Retinal pigment epithelial cell (primary cell): ENCODE data around the gene CORO1C.
"Not testable (repeated sequence)": the region's sequence is repeated elsewhere in the genome, so short reads cannot be mapped to it uniquely, and the experiment has no call there.

ENCODE experiments used
- DNase-seq: peaks from one replicate; pipeline ENCODE4 v3.0.0-alpha.2; 2010; ENCODE audit warnings: low read depth
- H3K4me3 ChIP-seq: 2 replicates; pipeline ENCODE4 v1.5.1; 2011; ENCODE audit warnings: mild to moderate bottlenecking, low read length, control low read depth, moderate library complexity
- CTCF ChIP-seq: conservative IDR thresholded peaks from 2 replicates; pipeline ENCODE4 v1.5.1; 2011; ENCODE audit warnings: low read depth, low read length, control low read depth, inconsistent platforms

The CORO1C gene

GRCh38 chr12:108752387-108752786 lies 21.1 kb upstream of the CORO1C start:
- peak; percentile 91 for DNase-seq
- no peak for TF ChIP-seq CTCF
- H3K4me3 ChIP-seq, result no peak overlapping the region

GRCh38 chr12:108751821-108752220 lies 20.5 kb upstream of the CORO1C start:
- DNase-seq, result no peak
- no peak for TF ChIP-seq CTCF
- no peak overlapping the region for H3K4me3 ChIP-seq

GRCh38 chr12:108751003-108751402 lies 19.7 kb upstream of the CORO1C start:
- H3K4me3 ChIP-seq, DNase-seq: not testable (repeated sequence)

DNA sequence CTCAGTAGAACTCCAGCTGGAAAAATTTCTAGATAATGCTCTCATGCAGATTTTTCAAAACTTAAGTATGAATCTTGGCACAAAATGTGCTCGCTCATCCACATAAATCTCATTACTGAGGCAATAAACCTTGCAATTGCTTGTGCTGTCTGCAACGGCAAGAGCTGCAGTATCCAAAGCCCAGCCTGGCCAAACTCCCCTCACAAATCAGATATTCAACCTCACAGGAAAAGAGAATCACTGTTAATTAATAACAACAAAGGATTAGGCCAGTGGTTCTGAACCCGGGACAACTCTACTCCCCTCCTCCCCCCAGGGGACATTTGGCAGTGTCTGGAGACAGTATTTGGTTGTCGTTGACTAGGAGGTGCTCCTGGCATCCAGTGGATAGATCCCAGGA lies 19.2 kb upstream of the CORO1C start:
- no peak overlapping the region for H3K4me3 ChIP-seq
- TF ChIP-seq CTCF, result no peak
- DNase-seq, result peak; percentile 75

- no peak overlapping the region for H3K4me3 ChIP-seq
- DNase-seq, result no peak
- TF ChIP-seq CTCF, result no peak
Observed at GRCh38 chr12:108747563-108747962, 16.2 kb upstream of the CORO1C start.

GRCh38 chr12:108745641-108746040 lies 14.3 kb upstream of the CORO1C start:
- H3K4me3 ChIP-seq, result no peak overlapping the region
- no peak for DNase-seq
- TF ChIP-seq CTCF, result no peak

- TF ChIP-seq CTCF, result no peak
Observed at GRCh38 chr12:108744021-108744897, 12.9 kb upstream of the CORO1C start.

More at GRCh38 chr12:108744021-108744897, 12.9 kb upstream of the CORO1C start:
- DNase-seq, result no peak
- H3K4me3 ChIP-seq, result no peak overlapping the region
